GM21825 (cell line): ENCODE data around the gene PIP5KL1.
"Not testable (repeated sequence)": the region's sequence is repeated elsewhere in the genome, so short reads cannot be mapped to it uniquely, and the experiment has no call there.

Experiments used
- ATAC-seq: cut with Tn5 transposase; IDR thresholded peaks from one replicate; pipeline ENCODE4 v1.9.1; 2021; ENCODE audit warnings: mild to moderate bottlenecking, moderate library complexity; ENCODE audit not compliant: unreplicated experiment

PIP5KL1 gene

DNA sequence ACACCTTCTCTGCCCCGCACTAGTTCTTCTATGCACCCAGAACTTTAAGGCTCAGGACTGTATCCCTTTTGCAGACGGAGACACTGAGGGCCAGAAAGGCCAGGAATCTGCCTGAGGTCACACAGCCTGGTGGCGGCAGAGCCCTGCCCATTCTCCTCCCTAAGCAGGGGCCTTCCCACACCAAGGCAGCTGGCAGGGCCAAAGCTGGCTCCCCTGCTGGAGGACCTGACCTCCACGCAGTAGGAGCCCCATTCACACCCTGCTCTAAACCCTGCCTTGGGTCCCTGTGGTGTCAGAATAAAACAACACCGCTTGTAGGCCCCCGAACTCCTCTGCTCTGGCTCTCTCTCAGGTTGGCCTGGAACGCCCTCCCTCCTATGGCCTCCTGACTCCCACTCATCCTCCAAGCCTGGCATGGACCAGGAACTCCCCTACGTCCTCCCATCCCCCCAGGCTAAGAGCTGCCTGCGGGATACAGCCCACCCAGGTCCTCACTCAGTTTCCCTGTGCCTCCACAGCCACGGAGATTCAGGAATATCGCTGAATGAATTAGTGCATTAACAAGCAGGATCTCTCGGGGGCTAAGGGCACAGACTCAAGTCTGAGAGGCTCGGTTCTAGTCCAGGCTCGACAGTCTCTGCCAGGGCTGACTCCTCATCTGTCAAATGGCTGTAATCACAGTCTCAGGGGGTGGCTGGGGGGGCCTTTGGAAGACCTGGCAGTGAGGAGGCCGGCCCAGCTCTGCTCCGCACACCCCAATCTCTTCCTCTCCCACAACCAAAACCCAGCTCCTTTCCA lies 34.0 kb downstream of the PIP5KL1 start:
- ATAC-seq, result no peak

DNA sequence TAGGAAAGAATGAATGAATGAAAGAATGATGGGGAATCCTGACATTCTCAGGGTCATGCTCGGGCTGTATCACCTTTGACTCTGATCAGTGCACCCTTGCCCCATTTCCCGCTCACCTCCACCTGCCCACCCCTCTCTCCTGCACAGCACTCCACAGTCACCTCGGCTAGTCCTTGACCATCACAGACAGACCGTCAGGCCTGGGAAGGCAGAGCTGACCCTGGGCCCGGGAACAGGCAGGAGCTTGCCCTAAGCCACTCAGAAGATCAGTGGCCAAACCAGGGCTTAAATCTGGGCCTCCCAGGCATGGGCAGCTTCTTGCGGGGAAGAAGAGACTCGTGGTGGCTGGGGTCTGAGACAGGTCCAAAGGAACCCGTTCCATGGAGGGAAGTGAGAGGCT lies 34.8 kb downstream of the PIP5KL1 start:
- ATAC-seq, result no peak

- no peak for ATAC-seq
These were observed 37.2 kb downstream of the PIP5KL1 start for GRCh38 chr9:127893392-127893791.

DNA sequence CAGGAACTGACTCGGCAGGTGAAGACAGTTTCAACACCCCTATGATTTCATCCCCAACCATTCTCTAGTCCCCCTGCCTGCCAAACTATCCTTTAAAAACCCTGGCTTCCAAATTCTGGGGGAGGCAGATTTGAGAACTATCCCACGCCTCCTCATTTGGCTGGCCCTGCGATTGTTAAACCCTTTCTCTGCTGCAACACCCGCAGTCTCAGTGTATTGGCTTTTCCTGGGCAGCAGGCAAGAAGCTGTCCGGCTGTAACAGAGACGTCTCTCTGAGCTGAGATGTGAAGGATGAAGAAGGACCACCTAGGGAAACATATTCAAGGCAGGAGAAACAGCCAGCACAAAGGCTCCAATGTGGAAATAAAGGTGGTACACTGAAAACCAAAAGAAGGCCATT lies 37.7 kb downstream of the PIP5KL1 start:
- no peak for ATAC-seq

- ATAC-seq, result no peak
These were observed 40.5 kb downstream of the PIP5KL1 start for GRCh38 chr9:127890053-127890452.

DNA sequence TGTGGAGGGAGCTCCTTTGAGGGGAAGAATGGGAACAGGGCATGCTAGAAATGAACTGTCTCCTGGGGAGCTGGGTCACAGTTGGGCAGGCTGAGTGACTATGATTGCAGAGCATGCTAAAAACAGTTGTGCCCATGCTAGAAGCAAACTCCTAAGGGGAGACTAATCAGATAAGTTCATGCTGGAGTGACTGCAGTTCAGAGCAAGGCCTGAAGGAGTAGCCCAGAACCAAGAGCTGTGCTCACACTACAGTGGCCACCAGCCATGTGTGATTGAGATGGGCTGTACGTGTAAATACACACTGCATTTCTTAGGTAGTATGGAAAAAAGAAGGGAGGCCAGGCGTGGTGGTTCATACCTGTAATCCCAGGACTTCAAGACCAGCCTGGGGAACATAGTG lies 42.8 kb downstream of the PIP5KL1 start:
- ATAC-seq, result no peak

DNA sequence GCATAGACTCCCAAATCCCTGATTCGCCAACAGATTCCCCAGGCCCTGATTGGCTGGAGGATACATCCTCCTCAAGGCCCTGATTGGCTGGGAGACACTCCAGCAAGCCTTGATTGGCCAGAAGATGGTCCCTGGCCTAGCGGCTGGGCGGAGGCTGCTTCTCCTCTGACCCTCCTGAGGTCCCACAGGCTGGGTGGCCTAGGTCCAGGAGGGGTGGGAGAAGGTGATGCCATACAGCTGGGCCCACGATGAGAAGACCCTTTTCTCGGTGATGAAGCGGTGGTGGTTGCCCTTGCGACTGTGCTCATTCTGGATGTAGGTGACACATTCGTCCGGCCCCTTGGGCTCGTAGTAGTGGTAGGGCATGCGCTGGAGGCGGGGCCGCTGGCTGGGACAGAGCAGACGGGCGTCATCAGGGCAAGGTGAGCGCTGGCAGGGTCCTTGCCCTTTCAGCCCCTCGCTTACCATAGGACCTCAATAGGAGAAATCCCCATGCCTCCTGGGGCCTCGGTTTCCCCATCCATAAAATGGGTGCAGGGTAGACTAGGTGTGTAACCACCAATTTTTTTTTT lies 44.1 kb downstream of the PIP5KL1 start:
- no peak for ATAC-seq

DNA sequence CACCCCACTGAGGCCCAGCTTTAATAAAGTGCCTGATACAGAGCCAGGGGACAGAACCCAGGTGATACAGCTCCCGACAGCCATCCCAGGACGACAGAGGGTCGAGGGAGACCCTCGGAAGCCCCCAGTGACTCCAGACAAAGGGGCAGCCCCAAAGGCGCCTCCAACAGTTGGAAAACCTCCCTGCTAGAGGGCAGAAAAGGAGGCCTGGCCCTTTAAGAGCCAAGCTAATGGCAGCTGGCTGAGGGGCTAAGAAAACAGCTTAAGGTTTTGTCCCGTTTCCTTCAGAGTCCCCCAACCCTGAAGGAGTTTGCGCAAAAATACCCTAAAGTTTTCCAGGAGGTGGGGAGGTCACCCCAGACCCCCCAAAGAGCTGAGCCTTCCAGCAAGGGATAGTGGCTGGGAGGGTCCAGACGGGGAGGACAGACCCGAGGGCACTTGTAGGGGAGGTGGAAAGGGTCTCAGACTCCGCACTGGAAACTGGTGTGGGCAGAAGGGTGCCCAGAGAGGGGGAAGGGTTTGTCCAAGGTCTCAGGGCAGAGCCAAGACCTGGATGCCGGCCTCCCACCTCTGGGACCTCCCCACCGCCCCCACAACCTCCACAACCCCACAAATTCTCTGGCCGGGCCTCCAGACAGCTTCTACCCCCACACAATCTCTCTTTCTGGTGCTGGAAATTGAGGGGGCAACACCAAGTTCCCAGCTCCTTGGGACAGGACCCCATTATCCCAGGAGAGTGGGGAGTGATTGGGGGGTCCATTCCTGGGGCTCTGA lies 44.9 kb downstream of the PIP5KL1 start:
- ATAC-seq, result no peak

- no peak for ATAC-seq
These were observed 45.5 kb downstream of the PIP5KL1 start for GRCh38 chr9:127884976-127885490.

- ATAC-seq, result no peak
These were observed 46.1 kb downstream of the PIP5KL1 start for GRCh38 chr9:127884427-127884911.

GRCh38 chr9:127883959-127884358 lies 46.6 kb downstream of the PIP5KL1 start:
- ATAC-seq, result no peak

DNA sequence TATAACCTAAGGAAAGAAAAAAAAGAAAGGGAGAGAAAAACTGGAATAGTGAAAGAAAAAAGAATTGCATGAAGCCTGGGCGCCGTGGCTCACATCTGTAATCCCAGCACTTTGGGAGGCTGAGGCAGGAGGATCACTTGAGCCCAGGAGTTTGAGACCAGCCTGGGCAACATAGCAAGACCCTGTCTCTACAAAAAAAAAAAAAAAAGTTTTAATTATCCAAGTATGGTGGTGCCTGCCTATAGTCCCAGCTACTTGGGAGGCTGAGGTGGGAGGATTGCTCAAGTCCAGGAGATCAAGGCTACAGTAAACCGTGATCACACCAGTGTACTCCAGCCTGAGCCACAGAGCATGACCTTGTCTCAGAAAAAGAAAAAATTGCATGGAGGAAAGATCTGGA lies 48.9 kb downstream of the PIP5KL1 start:
- not testable (repeated sequence) for ATAC-seq

- no peak for ATAC-seq
These were observed 50.4 kb downstream of the PIP5KL1 start for GRCh38 chr9:127880143-127880542.

- no peak for ATAC-seq
These were observed 51.8 kb downstream of the PIP5KL1 start for GRCh38 chr9:127878652-127879390.

DNA sequence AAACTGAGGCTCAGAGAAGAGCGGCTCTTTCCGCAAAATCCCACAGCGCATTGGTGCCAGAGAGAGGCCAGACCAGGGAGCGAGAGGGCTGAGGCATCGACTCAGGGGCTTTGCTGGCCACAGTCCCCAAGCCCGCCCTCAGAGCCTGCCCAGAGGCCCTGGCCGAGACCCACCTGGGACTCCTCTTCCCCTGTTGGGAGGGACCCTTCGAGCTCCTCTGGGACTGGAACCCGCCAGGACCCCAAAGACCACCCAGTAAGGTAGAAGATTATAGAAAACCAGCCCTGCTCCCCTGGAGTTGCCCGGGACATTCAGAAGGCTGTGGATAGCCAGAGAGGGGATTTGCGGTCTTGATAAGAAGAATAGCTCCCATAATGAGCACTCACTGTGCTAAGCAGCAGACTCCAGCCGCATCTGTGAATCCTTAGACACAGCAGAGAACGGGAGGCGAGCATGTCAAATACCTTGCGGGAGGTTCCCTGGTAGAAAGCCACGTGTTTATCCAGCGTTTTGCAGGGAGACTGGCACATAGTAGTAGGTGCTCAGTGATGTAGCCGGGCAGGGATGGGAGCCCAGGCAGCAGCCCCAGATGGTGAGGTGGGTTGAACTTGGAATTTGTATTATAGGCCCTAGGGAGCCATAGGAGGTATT lies 52.5 kb downstream of the PIP5KL1 start:
- no peak for ATAC-seq

DNA sequence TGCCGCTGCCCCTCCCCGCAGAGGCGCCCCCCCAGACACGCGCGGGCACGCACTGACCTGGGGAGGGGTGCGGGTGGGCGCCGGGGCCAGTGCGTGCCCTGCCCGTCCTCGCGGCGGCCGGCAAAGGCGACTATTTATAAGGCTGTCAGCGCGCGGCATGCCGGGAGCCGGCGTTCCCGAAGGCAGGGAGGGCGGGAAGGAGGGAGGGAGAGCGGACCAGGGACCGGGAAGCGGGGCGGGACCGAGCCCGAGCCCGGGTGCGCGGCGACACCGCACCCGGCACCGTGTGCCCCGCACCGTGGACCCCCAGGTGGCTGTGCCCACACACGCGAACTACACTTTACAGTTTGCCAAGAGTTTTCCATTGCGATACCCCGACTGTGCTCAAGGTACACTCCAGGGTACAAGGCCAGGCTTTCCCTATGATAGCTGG lies 53.0 kb downstream of the PIP5KL1 start, which contains the start of gene AK1:
Gene AK1 (minus strand): TSS at position 110 of the 433 bp plus-strand sequence. CDS start 3,058 bp downstream, outside the sequence.
- no peak for ATAC-seq

DNA sequence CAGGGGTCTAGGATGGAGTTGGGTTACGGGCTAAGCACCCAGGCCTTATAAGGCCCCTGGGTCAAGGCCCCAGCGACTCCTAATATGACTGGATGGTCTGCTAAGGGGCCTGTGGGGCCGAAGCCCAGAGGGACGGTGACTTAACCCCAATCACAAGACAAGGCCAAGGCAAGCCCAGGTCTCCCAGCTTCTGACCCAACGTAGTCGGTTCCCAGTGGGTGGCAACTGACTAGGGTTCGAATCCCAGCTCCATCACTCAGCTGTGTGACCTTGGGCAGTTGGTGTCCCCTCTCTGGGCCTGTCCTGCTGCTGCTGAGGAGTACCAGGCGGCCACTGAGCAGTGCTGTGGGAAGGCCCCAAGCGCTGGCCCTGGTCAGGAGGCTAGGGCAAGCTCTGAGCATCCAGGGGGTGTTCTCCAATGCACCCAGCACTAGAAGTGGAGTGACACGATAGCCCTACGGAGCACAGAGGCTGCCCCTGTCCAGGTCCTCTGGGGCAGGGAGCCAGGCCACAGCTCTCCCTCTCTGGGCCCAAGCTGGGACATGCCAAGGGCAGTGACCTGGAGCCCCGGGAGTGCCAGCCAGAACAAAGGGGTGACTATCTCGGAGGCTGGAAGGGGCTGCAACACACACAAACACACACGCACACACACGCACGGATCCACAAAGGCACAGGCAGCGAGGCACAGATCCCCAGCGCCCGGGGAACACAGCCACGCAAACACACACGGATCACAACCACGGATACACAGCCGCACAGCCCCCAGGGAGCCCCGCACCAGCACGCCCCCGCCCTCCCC lies 53.6 kb downstream of the PIP5KL1 start:
- no peak for ATAC-seq

- no peak for ATAC-seq
These were observed 54.4 kb downstream of the PIP5KL1 start for GRCh38 chr9:127876026-127876763.
